Endothelial cell of hepatic sinusoid (primary cell): ENCODE results near the gene GALNT9.

Experiments
- in situ Hi-C: cut with HindIII; loops from 2 replicates; pipeline ENCODE4 v1.10.0; 2017; ENCODE audit warnings: low sequenced_read_pairs

The GALNT9 gene

GRCh38 chr12:132175496-132176384, 153.6 kb downstream of the GALNT9 start:
- in situ Hi-C loops, result no loop called here

DNA sequence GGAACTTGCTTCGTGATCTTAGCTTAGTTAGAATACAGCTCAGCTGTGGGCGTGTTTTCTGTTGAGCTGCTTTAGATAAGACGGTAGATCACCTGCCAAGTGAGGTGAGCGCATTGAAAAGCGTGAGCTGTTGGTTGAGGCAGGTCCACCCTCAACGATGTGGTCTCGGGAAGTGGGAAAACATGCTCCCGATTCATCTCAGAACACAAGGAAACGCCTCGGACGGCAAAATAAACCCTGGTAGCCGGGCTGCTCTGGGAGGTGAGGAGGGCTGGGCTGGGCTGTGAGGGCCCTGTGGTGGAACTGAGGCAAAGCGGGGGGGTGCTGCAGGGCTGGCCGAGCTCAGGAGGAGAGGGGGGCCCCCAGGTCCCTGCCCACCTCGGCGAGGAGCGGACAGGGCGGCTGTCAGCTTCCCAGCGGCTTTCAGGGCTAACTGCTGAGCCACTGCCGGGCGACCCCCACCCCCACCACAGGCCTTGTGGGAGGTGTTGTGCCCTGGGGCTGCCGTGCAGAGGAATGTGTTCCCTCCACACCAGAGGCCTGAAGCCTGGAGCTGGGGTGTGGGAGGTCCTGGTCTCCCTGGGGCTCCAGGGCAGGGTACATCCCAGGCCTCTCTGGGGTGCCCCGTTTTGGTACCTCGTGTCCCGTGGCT, 154.4 kb downstream of the GALNT9 start:
- in situ Hi-C loops, result no loop called here

GRCh38 chr12:132174015-132174838, 155.2 kb downstream of the GALNT9 start:
- in situ Hi-C loops, result no loop called here

DNA sequence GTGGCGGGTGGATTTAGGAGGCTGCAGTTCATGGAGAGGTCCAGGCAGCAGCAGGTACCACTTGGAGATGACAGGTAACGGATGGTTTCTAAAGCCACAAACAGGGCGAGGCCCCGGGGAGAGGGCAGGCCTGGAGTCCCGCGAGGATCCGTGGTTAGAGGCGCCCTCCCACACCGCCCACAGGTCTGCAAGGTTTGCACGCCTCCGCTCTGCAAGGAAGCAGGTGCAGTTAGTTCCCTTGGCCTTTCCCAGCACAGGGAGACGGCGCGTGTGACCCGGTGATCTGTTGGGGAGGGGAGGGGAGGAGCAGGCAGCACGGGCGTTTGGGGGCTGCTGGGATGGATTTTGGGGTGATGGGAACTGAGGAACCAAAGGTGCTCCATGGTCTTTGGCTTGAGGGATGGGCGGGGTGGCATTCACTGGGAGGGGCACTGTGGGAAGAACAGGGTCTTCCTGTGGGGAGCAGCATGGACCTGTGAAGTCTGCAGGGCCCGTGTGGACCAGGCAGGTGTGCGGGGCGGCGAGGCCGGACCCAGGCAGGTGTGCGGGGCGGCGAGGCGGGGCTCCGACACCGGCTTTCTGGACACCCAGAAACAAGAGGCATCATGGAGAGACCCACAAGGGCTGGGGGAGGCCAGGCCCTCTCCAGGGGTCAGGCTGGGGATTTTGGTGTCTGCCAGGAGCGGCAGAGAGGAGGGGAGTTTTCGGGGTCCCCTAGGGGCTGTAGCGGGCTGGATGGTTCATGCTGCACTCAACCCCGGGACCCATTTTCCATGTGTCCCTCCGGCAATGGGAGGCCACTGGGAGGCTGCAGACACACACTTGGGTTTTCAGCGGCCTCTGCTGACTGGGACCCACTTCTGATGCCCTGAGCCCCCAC, 156.0 kb downstream of the GALNT9 start:
- in situ Hi-C loops, result no loop called here

DNA sequence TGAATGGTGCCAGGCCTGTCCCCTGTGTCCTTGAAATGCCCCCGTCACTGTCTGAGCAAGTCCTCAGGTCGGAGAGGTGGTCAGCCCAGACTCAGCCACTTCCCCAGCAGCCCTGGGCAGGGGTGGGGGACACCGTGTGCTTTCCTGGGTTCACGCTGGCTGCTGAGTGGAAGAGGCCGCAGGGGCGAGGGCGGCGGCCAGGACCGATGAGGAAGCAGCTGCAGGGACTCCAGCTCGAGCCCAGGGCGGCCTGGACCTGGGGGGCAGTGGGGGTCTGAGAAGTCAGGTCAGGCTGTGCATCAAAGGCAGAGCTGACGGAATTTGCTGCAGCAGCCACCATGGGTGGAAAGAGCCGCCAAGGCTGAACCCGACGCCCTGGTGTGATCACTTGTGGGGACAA, 156.8 kb downstream of the GALNT9 start:
- in situ Hi-C loops, result no loop called here

DNA sequence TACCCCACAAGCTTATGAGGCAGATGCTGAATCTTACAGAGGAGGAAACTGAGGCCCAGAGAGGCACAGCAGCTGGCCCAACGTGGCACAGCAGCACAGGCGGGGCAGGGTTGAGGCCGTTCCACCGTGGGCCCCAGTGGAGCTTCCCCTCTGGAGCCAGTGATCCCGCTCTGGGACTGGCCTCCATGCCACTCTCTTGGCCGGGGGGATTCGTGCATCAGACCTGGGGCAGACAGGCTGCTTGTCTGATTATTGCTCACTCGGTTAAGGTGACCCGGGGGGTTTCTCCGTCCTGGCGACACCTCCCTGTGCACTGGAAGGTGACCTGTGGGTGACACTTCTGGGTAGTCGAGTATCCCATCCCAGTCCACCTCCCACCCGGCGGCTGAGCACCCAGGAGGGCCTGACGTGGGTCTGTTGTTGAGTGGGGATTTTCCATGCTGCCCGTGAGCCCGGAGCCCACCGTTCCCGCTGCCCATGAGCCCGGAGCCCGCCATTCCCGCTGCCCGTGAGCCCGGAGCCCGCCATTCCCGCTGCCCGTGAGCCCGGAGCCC, 157.3 kb downstream of the GALNT9 start:
- in situ Hi-C loops, result no loop called here

DNA sequence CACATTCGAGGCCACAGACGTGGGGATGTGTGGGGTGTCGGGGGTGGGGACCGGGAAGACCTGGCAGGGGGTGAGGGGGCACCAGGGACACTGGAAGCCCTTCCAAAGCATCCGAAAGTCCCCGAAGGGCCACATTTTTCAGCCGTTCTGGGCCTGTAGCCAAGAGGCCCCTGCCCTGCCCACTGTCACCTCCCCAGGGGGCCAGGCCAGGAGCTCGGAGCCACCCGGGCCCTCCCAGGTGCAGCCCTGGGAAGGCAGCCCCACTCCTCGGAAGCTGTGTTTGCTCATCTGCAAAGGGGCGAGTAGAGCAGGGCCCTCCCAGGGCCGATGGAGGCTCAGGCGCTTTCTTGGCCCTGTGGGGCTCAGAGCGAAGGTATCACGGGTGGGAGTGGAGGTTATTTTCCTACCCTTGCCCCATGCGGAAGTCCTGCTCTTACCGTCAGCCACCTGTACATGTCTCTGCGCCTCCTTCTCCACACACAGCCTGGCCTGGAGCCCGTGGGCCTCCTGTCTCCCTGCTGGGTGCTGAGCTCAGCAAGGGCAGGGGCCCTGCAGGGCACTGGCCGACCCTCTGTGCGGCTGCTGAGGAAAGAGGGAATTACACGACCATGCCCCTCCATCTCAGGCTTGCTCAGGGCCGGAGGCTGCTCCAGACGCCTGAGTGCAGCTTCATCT, 158.0 kb downstream of the GALNT9 start:
- in situ Hi-C loops, result no loop called here

- in situ Hi-C loops, result no loop called here
Measured at GRCh38 chr12:132170637-132171292, 158.6 kb downstream of the GALNT9 start.

GRCh38 chr12:132170094-132170636, 159.2 kb downstream of the GALNT9 start:
- in situ Hi-C loops, result no loop called here

DNA sequence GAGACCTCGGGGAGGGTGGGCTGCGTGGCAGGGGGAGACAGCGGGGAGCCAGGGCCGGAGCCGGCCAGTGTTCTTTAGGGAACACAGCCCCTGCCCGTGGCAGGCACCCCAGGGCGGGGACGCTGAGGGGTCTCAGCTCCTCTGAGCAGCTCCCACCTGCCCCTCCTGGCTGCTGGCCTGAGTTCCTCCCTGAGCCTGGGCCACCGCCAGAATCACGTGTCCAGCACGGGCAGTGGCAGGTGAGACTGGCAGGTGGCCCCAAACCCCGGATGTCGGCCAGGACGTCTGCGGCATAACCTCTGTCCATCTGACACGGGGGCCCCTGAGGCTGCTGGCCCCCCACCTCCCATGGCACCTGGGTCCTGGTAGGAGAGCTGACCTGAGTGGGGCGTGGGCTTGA, 160.0 kb downstream of the GALNT9 start:
- in situ Hi-C loops, result no loop called here

- in situ Hi-C loops, result no loop called here
Measured at GRCh38 chr12:132168311-132169031, 160.9 kb downstream of the GALNT9 start.

GRCh38 chr12:132167611-132168310, 161.6 kb downstream of the GALNT9 start:
- in situ Hi-C loops, result no loop called here

DNA sequence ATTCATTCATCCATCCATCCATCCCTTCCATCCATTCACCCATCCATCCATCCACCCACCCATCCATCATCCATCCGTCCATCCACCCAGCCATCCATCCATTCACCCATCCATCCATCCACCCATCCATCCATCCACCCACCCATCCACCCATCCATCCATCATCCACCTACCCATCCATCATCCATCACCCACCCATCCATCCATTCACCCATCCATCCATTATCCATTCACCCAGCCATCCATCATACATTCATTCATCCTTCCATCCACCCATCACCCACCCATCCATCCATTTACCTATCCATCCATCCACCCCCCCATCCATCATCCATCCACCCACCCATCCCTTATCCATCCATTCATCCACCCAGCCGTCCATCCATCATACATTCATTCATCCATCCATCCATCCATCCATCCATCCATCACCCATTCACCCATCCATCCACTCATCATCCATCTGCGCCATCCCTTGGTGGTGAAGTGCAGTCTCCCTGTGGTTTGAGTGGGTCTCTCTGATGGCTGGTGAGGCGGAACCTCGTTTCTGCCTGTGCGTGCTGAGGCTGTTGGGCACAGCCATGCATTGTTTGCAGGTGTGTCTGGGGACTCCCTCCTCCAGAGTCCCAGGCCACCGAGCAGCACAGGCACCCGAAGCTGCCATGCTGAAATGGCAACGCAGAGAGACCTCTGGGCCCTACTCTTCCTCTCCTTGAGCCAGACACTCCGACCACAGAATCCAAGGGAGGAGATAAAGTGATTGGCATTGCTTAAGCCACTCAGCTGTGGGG, 162.4 kb downstream of the GALNT9 start:
- in situ Hi-C loops, result no loop called here

GRCh38 chr12:132166093-132166492, 163.3 kb downstream of the GALNT9 start:
- in situ Hi-C loops, result no loop called here

- in situ Hi-C loops, result no loop called here
Measured at GRCh38 chr12:132165584-132165983, 163.8 kb downstream of the GALNT9 start.

DNA sequence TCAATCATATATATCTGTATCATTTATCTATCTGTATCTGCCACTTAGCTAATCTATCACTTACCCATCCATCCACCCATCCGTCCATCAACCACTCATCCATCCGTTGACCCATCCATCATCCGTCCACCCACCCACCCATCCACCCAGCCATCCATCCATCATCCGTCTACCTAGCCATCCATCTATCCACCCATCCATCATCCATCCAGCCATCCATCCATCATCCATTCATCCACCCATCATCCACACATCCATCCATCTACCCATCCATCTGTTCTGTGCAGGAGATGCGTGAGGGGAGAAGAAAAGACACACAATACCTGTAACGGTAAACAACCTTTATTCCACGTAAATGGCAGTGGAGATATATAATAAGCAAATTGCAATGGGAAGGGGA, 165.0 kb downstream of the GALNT9 start:
- in situ Hi-C loops, result no loop called here

- in situ Hi-C loops, result no loop called here
Measured at GRCh38 chr12:132163911-132164288, 165.5 kb downstream of the GALNT9 start.
